GM18505 (cell line): ENCODE results near the gene TNNT3.

Experiments used
- ATAC-seq: cut with Tn5 transposase; IDR thresholded peaks from one replicate; pipeline ENCODE4 v1.9.1; 2021; ENCODE audit not compliant: unreplicated experiment
- POLR2A ChIP-seq: IDR thresholded peaks from 4 replicates; pipeline ENCODE4 v1.6.1; 2011; ENCODE audit warnings: borderline replicate concordance; ENCODE audit not compliant: insufficient read depth, insufficient read length; ENCODE audit errors: extremely low read depth

The TNNT3 gene

GRCh38 chr11:1927026-1927847, 7.7 kb downstream of the TNNT3 start:
- no peak for TF ChIP-seq POLR2A
- no peak for ATAC-seq

- no peak for TF ChIP-seq POLR2A
- ATAC-seq = no peak
Measured at GRCh38 chr11:1927848-1928469, 8.5 kb downstream of the TNNT3 start.

- no peak for TF ChIP-seq POLR2A
- no peak for ATAC-seq
Measured at GRCh38 chr11:1928470-1928890, 9.0 kb downstream of the TNNT3 start.

- ATAC-seq = no peak
- TF ChIP-seq POLR2A = no peak
Measured at GRCh38 chr11:1928891-1929541, 9.5 kb downstream of the TNNT3 start.

GRCh38 chr11:1929621-1930461, 10.3 kb downstream of the TNNT3 start:
- TF ChIP-seq POLR2A = no peak
- no peak for ATAC-seq

GRCh38 chr11:1930462-1930830, 10.9 kb downstream of the TNNT3 start:
- no peak for TF ChIP-seq POLR2A
- no peak for ATAC-seq

GRCh38 chr11:1931341-1932104, 12.0 kb downstream of the TNNT3 start:
- no peak for ATAC-seq
- no peak for TF ChIP-seq POLR2A

- ATAC-seq = no peak
- no peak for TF ChIP-seq POLR2A
Measured at GRCh38 chr11:1932105-1932480, 12.6 kb downstream of the TNNT3 start.

- TF ChIP-seq POLR2A = no peak
- no peak for ATAC-seq
Measured at GRCh38 chr11:1932681-1933080, 13.2 kb downstream of the TNNT3 start.

GRCh38 chr11:1933416-1934334, 14.2 kb downstream of the TNNT3 start:
- no peak for TF ChIP-seq POLR2A
- ATAC-seq = no peak

GRCh38 chr11:1934335-1935155, 15.0 kb downstream of the TNNT3 start:
- no peak for TF ChIP-seq POLR2A
- no peak for ATAC-seq
